OCI-LY3 (cell line): ENCODE results near the gene BAX.

Experiments used
- H2AFZ ChIP-seq: fragments of 200-600, 300-600 bp; shearing (Covaris generic); 2 replicates; pipeline ENCODE4 v1.6.0; 2014; ENCODE audit warnings: antibody characterized with exemption, low read depth, low read length
- H3K27ac ChIP-seq: fragments of 200-600, 300-600 bp; sonication (generic); 2 replicates; pipeline ENCODE4 v1.5.1; 2014; ENCODE audit warnings: mild to moderate bottlenecking, low read length, moderate library complexity, mixed read lengths
- H3K27me3 ChIP-seq: fragments of 200-600, 300-600 bp; sonication (generic); 2 replicates; pipeline ENCODE4 v1.6.1; 2014; ENCODE audit warnings: low read depth, low read length, mixed read lengths
- H3K36me3 ChIP-seq: fragments of 200-600, 300-600 bp; sonication (generic); replicated peaks from 2 replicates; pipeline ENCODE3; 2014; ENCODE audit warnings: low read depth, low read length, mixed read lengths
- H3K4me1 ChIP-seq: fragments of 300-600, 200-600 bp; sonication (generic); 2 replicates; pipeline ENCODE4 v1.6.1; 2014; ENCODE audit warnings: low read length, mixed read lengths
- H3K4me2 ChIP-seq: fragments of 200-600, 300-600 bp; sonication (generic); 2 replicates; pipeline ENCODE4 v1.6.1; 2014; ENCODE audit warnings: low read length, mixed read lengths
- H3K4me3 ChIP-seq: fragments of 300-600, 200-600 bp; sonication (generic); 2 replicates; pipeline ENCODE4 v1.5.1; 2014; ENCODE audit warnings: antibody characterized with exemption, mild to moderate bottlenecking, low read length, moderate library complexity
- H3K79me2 ChIP-seq: fragments of 300-600, 200-600 bp; shearing (Covaris generic); 2 replicates; pipeline ENCODE4 v1.6.1; 2014; ENCODE audit warnings: mild to moderate bottlenecking, low read length, mixed read lengths
- H3K9ac ChIP-seq: fragments of 300-600, 200-600 bp; shearing (Covaris generic); 2 replicates; pipeline ENCODE4 v1.6.0; 2014; ENCODE audit warnings: mild to moderate bottlenecking, low read length, moderate library complexity
- H3K9me3 ChIP-seq: fragments of 200-600, 300-600 bp; shearing (Covaris generic); 2 replicates; pipeline ENCODE4 v1.6.1; 2014; ENCODE audit warnings: low read length, mixed read lengths; ENCODE audit not compliant: insufficient read depth
- H4K20me1 ChIP-seq: fragments of 200-600, 300-600 bp; sonication (generic); 2 replicates; pipeline ENCODE4 v1.6.1; 2016; ENCODE audit warnings: low read length, mixed read lengths; ENCODE audit not compliant: insufficient read depth
- EZH2phosphoT487 ChIP-seq: fragments of 200-600 bp; shearing (Covaris generic); IDR thresholded peaks from 2 replicates; pipeline ENCODE4 v1.6.1; 2018; ENCODE audit warnings: antibody characterized with exemption, mixed run types, low read depth
- TF ChIP-seq, protein P1 (sequence below): fragments of 200-600, 300-600 bp; sonication (generic); IDR thresholded peaks from 2 replicates; pipeline ENCODE4 v1.5.1; 2014; ENCODE audit warnings: antibody characterized with exemption, low read length, low read depth

Gene BAX

DNA sequence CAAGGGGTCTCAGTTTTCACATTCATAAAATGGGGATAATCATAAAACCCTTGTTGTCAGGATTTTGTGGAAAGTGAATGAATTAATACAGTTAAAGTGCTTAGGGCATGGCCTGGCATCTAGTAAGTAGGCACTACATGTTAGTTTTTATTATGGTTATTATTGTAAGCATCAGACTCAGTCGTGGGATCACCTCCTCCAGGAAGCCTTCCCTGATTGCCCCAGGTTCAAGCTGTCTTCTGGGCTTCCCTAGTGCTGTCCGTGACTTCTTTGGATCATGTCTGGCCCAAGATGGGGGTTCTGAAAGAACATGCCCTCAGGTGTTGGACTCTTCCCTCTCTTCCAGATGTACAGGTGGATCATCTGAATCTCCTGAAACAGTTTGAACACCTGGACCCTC lies 43.9 kb upstream of the BAX start:
- Histone ChIP-seq H3K27me3 (no peaks in the 10 kb centered on the region), H3K4me2 (no peak overlapping the region), H3K36me3 (peaks cover 29% of the 10 kb centered on the region), H3K79me2 (no peaks in the 10 kb centered on the region), H2AFZ (no peak overlapping the region), H3K9me3 (no peaks in the 10 kb centered on the region), H3K4me3 (no peak overlapping the region), H4K20me1 (no peaks in the 10 kb centered on the region), H3K9ac (no peak overlapping the region), H3K4me1 (peaks cover 6% of the 10 kb centered on the region; the same call in 1 of the 2 replicates), H3K27ac (no peak overlapping the region)
- no peak for TF ChIP-seq EZH2phosphoT487
- TF ChIP-seq, protein P1, sequence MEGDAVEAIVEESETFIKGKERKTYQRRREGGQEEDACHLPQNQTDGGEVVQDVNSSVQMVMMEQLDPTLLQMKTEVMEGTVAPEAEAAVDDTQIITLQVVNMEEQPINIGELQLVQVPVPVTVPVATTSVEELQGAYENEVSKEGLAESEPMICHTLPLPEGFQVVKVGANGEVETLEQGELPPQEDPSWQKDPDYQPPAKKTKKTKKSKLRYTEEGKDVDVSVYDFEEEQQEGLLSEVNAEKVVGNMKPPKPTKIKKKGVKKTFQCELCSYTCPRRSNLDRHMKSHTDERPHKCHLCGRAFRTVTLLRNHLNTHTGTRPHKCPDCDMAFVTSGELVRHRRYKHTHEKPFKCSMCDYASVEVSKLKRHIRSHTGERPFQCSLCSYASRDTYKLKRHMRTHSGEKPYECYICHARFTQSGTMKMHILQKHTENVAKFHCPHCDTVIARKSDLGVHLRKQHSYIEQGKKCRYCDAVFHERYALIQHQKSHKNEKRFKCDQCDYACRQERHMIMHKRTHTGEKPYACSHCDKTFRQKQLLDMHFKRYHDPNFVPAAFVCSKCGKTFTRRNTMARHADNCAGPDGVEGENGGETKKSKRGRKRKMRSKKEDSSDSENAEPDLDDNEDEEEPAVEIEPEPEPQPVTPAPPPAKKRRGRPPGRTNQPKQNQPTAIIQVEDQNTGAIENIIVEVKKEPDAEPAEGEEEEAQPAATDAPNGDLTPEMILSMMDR: no peak

- Histone ChIP-seq H3K4me2 (no peak overlapping the region), H3K4me1 (peaks cover 11% of the 10 kb centered on the region; the same call in 1 of the 2 replicates), H3K9me3 (no peaks in the 10 kb centered on the region), H4K20me1 (no peaks in the 10 kb centered on the region), H3K79me2 (no peaks in the 10 kb centered on the region), H2AFZ (no peak overlapping the region), H3K27me3 (no peaks in the 10 kb centered on the region), H3K9ac (no peak overlapping the region), H3K27ac (no peak overlapping the region), H3K36me3 (peaks cover 28% of the 10 kb centered on the region), H3K4me3 (no peak overlapping the region)
- TF ChIP-seq EZH2phosphoT487: no peak
- TF ChIP-seq, protein P1: no peak
These were observed 41.4 kb upstream of the BAX start for GRCh38 chr19:48913114-48913889.

GRCh38 chr19:48914181-48914580 lies 40.5 kb upstream of the BAX start:
- Histone ChIP-seq H3K4me2 (no peak overlapping the region), H3K27ac (no peak overlapping the region), H4K20me1 (no peaks in the 10 kb centered on the region), H3K4me1 (peaks cover 11% of the 10 kb centered on the region; the same call in 1 of the 2 replicates), H3K4me3 (no peak overlapping the region), H3K9ac (no peak overlapping the region), H3K9me3 (no peaks in the 10 kb centered on the region), H3K27me3 (no peaks in the 10 kb centered on the region), H3K36me3 (peaks cover 24% of the 10 kb centered on the region), H3K79me2 (no peaks in the 10 kb centered on the region), H2AFZ (no peak overlapping the region)
- TF ChIP-seq, protein P1: no peak
- no peak for TF ChIP-seq EZH2phosphoT487

- Histone ChIP-seq H3K9ac (no peak overlapping the region), H3K27ac (no peak overlapping the region), H4K20me1 (no peaks in the 10 kb centered on the region), H3K79me2 (no peaks in the 10 kb centered on the region), H3K4me3 (no peak overlapping the region), H3K36me3 (peaks cover 24% of the 10 kb centered on the region), H3K27me3 (no peaks in the 10 kb centered on the region), H3K4me2 (no peak overlapping the region), H3K4me1 (peaks cover 5% of the 10 kb centered on the region; the same call in 1 of the 2 replicates), H2AFZ (no peak overlapping the region), H3K9me3 (no peaks in the 10 kb centered on the region)
- TF ChIP-seq, protein P1: no peak
- TF ChIP-seq EZH2phosphoT487: no peak
These were observed 38.9 kb upstream of the BAX start for GRCh38 chr19:48915757-48916156.
